ENCODE data around the gene CSMD2.

The CSMD2 gene

DNA sequence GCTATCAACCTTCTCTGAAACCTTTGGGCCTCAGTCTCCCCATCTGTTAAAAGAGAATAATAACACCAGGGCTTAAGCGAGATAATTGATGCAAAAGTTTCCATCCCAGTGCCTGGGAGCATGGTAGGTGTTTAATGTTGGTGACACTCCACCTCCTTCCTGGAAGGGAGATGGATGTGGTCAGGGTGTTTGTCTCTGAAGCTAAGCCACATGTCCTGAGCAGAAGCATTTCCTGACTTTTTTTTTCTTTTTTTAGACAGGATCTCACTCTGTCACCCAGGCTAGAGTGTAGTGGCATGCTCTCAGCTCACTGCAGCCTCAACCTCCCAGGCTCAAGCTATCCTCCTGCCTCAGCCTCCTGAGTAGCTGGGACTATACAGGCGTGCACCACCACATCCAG is 373.8 kb downstream of the CSMD2 start:
- DNase-seq: no peak

DNA sequence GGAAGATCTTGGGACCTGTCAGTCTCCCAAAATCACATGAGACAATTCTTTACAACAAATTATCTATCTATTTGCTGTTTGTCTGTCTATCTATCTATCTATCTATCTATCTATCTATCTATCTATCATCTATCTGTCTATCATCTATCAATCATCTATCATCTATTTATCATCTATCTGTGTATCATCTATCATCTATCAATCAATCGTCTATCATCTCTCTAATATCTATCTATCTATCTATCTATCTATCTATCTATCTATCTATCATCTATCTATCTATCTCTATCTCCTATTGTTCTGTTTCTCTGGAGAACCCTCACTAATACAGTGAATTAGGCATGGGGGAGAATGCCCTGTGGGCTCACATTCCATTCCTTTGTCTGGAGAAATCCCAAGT is 374.5 kb downstream of the CSMD2 start:
- DNase-seq: no peak

DNA sequence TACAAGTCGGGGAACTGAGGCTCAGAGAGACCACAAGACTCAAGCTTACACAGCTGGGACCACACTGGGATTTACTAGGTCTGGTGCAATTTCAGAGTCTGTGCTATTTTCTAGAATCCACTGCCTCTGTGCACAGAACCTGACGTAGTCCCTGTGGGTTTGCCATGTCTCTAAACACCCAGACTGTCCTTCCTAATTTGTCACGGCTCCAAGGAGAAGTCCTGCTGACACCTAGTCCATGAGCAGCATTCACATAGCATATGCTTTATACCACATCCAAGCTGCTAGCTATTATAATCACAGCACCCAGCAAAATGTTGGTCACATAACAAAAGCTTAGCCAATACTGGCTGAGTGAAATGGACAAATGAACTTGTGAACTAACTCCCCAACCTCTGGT is 380.2 kb downstream of the CSMD2 start:
- DNase-seq: no peak

DNA sequence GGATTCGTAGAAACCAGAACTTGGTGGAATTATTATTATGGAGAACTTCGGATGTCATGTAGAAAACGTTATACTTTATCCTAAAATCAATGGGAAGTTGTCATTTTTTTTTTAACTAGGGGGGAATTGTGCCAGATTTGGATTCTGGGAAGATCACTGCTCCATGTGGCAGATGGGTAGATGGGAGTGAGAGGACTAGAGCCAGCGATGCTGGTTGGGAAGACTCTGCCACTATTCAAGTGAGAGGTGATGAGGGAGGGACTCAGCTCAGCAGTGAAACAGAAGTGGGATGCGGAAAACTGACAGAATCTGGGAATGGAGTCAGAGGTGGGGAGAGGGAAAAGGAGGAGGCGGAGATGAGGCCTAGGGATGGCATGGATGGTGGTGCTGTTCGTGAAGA is 382.3 kb downstream of the CSMD2 start:
- no peak for DNase-seq

DNA sequence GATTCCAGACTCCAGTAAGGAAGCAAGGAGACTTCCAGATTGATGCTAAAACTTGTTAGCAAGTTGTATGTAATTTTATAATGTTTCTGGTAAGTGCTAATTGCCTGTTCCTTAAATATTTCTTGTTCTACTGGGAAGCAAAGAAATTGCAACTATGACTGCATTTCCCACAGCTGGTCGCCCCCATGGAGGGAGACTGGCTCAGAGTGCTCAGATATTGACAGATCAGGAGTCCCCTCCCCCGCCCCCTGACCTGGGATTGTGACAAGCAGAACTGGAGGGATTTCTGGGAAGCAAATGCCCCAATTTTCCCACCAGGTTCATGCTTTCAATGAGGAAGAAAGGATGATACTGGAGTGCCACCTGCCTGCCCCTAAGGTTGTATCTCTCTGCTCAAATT is 383.4 kb downstream of the CSMD2 start:
- DNase-seq: no peak

DNA sequence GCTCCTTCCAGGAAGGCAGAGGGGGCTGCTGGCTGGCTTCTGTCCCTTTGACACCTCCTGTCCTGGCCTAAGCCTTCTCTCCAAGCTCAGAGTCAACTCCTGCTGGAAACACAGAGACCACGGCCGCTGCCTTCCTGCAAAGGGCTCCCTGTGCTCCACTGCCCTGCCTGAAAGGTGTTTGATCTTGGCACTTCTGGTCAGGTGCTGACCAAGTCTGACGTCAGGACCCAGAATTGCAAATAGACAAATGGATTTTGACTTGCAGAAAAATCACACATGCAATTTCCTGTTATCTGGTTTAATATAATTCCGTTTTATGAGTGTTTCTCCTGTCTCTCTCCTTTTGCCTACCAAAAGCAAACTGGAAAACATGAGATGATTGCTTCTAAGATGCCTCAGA is 387.7 kb downstream of the CSMD2 start:
- DNase-seq: no peak

DNA sequence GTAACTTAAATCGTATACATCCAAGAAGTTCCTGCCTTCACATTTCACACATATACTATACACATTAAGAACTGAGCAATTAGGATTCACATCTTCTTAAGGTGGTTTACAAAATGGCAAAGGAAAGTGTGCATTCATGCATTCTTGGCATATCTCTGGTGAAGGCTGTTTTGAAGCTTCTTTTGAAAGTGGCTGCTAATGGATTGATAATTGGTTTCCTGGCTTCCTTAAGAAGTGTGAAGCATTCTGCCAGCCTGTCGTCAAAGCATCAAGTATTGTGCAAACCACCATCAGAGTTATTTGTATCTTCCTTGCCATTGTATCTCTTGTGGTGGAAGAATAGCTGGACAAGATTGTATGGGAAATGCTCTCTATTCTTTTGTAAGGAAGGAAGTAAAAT is 396.2 kb downstream of the CSMD2 start:
- DNase-seq: no peak

DNA sequence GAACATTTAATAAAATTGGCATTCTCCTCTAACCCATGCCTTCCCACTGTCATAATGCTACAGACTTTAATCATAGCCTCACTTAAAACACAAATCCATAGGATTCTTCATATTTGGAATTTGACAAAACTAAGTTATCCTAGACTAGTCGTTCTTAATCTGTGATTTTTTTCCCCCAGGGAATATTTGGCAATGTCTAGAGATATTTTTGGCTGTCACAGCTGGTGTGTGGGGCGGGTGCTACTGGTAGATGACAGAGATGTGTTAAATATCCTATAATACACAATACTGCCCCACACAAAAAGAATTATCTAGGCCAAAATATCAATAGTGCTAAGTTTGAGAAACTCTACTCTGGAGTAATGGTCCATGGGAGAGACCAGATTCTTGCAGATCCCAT is 396.9 kb downstream of the CSMD2 start:
- no peak for DNase-seq

DNA sequence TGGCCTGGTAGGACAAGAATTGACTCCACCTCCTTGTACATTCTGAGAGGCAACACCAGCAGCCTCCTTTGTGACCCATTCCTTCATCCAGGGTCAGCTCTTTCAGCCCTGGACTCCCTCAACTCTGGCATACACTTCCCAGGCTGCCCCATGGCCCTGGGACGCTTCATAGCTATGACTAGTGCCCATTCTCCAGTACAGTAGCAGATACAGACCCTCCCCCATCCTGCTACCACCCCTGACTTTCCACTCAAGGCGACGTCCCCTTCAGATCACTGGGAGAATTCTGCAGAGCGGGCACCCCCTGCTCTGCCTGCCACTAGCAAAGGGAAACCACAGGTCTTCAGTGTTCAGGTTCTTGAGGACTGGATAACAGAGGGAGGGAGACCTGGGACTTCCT is 400.9 kb downstream of the CSMD2 start:
- no peak for DNase-seq

DNA sequence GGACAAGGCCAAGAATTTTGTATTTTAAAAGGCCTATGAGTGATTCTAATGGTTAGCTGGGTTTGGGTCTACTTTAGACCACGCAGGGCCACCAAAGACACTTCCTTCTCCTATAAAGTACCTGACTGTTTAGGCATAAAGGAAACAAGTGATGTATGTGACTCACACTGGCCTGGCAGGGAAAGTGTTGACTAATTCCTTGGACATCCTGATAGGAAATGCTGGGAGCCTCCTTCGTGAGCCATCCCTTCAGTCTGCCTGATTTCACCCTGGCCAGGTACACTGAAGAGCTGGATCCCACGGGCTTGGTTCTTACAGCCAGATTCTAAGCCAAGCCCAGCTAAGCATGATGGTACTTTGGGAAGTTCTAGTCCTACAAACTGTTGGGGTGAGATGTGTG is 401.6 kb downstream of the CSMD2 start:
- no peak for DNase-seq

DNA sequence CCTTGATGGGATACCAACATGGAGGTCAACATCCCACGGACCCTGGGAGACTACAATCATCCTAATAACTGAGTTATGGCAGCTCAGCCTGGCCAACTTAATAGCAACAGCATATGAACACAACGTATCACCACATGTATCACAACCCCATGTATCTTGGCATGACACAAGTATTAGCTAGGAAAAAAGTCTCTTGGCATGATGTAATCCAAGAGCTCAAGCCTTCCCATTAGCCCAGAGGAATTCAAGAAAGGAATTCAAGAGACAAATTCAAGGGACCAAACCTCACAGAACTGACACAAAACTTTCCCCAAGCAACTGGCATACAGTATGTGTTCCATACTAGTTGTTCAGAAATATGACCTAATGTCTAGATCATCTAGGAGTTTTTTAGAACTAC is 402.1 kb downstream of the CSMD2 start:
- DNase-seq: no peak

DNA sequence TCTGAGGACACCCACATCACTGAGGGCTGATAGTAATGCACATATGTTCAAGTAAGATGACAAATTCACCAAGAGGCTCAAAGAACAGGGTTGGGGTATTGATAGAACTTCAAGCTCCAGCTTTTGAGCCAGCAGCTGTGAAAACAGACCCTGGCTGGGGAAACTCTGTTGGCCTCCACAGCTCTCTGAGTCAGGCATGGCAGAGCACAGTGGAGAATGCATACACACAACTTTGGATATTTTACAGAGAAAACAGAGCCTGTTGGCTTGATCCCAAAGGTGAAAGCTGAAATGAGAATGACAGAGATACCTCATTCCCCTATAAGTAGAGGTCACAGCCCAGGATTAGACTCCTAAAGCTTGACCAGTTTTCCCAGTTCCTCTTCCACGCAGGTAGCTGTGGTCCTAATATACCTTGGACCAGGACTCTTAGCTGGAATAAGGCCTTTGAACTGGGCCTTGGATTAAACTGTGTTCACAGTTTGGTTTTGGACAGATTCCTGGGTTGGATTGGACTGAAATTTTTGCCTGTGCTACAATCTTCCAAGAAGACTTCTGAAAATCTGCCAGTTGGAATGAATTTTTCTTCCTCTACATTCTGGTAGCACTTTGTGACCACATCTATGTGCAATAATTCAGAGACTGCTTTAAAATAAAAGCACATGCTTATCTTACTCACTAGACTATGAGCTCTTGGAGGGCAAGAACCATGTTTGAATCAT is 402.8 kb downstream of the CSMD2 start:
- no peak for DNase-seq

DNA sequence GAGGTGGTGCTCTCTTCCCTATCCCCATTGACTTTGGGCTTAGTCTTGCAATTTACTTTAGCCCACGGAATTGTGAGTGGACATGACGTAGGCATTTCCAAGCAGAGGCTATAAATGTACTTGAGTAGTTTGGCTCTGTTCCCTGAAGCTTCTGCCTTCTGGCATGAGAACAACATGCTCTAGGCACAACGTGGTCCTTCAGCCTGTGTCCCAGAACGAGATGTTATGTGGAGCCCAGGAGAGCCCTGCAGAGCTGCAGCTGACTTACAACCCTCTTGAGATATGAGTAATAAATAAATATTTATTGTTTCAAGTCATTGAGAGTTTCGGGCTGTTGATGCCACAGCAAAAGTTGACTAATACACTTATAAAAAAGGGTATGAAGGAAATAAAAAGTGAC is 406.3 kb downstream of the CSMD2 start:
- no peak for DNase-seq

DNA sequence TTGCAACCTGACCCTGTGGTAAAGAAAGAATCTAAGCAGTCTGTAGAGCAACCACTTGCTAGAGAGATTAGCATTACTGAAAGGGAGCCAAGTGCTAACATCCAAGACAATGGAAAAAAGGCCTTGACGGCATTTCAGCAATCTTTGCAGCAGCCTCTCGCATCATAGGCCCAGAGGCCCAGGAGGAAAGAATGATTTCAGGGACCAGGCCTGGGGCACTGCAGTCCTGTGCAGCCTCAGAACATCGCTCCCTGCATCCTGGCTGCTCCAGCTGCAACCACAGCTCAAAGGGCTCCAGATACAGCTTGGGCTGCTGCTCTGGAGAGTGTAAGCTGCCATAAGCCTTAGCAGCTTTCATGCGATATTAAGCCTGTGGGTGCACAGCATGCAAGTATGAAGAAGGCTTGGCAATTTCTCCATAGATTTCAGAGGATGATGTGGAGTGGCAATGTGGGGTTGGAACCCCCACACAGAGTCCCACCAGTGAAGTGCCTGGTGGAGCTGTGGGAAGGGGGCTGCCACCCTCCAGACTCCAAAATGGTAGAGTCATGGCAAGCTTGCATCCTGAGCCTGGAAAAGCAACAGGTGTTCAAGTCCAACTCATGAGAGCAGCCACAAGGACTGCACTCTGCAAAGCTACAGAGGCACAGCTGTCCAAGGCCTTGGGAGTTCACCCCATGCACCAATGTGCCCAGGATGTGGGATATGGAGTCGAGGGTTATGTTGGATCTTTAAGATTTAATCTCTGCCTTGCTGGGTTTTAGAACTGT is 411.8 kb downstream of the CSMD2 start:
- no peak for DNase-seq

DNA sequence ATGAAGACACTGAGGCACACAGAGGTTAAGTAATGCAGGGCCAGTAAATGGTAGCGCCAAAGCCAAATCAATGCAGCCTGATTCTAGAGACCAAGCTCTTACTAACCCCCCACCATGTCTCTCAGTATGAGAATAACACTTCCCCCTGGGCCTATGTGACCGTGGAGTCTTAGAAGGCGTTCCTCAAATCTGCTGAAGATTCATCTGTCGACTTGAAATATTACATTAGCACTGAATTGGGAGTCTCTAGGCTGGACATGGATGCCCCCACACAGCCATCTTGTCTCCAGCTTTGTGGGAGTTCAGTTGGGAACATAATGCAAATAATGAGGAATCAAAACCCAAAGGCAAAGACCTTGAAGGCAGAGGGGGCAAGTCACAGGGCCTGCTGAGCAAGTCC is 419.1 kb downstream of the CSMD2 start:
- DNase-seq: no peak

DNA sequence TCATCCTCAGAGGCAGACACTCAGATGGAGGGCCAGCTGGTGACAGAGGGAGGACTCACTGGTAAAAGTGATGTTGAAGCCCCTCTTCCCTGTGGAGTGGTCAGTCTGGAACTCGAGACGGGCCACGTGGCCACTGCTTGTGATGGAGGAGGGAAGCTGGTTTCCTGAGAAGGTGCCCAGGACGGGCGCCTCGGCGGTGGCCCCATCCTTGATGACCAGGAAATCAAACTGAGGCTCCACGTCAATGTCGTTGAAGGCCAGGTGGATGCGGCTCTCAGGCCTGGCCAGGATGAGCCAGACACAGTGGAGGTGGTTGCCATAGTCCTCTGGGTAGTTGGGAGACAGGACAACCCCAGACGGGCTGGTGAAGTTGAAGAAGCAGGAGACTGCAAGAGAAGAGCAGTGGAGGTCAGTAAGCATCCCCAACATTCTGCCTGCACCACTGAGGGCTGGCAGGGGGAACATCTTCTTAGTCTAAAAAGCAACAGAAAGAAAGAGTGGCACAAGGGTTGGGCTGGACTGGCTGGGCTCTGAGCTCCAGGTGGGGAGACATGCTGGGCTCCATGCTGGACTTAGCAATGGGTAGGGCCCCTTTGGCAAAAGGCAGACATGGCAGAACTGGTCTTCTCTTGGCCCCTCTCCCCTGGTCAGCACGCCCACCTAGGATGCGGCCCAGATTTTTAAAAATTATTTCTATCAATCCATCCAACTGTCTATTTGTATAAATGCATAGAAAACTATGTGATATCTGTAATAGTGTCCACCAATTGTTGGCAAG is 421.6 kb downstream of the CSMD2 start:
- no peak for DNase-seq

DNA sequence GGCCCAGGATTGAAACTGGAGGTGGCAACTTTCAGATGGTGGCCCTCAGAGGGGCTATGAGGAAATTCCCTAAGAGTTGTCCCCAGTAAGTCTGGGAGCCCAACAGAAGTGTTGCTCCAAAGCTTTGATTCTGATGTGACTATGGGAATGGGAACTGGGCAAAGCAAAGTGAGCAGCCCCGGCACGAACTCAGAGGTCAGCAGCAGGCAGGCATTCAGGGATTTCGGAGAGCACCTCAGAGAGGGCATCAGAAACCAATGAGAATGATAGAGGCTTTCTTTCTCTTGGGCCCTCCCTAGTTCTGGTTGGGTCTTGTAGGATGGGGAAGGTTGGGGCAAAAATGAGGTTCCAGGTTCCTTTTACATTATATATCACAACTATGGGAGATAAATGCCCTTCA is 422.4 kb downstream of the CSMD2 start:
- no peak for DNase-seq

DNA sequence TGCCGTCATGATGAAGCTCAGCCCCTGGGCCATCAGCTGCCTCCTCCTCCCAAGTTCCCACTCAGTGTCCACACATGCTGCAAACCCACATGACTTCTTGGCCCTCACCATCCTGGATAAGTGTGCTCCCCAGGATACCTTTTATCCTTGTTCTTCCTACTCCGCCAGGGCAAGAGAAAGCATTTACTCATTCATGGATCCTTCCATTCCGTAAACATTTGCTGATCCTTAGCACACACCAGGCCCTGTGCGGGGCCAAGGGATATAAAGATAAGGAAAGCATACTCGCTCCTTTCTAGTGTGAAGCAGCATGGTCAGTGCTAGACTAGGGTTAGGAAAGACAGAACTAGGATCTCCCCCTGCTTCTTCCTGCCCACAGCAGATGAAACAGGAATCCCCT is 423.3 kb downstream of the CSMD2 start:
- no peak for DNase-seq

DNA sequence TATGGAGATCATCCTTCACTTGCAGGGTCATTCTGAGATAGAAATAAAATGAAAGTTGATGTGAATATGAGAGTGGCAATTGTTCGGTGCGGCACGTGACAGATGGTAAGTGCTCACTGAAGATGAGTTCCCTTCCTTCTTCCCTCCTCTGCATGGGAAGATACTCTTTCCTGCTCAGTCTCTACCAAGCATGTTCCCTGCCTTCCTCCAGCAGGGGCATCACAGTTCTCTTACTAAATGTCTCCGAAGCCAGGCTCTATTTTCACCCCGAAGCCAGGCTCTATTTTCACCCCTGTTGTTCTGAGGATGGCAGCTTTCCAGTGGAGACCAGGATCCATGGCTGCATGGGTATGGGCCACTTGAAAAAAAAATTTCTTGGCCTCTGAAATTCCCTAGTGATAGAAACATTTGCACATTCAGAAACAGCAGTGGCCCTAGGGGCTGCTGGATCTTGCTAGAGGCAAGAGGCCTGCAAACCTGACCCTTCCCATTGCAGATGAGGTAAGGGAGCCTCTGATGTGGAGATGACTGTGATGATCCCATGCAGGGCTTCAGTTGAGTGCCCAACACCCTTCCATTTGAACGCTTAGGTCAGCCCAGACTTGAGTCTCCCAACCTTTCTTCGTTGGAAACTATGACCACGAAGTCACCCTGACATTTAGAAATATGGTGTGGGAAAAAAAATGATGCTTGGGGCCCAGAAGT is 424.8 kb downstream of the CSMD2 start:
- no peak for DNase-seq

DNA sequence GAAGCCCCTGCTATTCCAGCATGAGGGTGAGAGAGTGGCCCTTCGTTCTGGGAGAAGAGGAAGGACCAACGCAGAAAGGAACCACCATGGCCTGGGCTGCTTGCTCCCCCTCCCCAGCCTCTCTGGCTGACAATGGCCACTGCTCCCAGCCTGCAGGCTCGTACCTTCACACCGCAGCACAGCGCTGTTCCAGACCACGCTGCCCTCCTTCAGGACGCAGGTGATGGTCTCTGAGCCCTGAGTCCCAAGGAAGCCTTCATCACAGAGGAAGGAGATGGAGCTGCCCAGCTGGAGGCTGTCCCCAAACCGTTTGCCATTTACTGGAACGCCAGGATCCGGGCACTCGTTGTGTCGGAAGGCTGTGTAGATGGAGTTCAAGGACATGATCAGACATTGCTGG is 426.1 kb downstream of the CSMD2 start:
- DNase-seq: no peak

DNA sequence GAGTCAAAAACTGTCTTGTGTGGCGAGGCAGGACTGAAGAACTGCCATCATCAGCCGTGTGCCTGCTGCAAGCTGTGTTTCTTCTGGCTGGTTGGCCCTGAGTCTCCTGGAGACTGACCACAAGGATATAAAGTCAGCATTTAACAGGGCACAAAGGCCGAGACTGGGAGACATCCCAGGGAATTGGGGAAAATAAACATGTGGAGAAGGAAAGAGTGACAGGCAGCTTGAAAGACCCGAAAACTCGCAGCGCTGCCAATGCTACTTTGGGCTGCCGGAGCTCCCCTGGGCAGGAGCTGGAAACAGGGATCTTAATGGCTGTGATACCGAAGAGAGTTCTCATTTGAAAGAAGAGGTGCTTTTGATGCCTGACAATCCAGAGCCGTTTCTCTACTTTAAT is 426.5 kb downstream of the CSMD2 start:
- no peak for DNase-seq

DNA sequence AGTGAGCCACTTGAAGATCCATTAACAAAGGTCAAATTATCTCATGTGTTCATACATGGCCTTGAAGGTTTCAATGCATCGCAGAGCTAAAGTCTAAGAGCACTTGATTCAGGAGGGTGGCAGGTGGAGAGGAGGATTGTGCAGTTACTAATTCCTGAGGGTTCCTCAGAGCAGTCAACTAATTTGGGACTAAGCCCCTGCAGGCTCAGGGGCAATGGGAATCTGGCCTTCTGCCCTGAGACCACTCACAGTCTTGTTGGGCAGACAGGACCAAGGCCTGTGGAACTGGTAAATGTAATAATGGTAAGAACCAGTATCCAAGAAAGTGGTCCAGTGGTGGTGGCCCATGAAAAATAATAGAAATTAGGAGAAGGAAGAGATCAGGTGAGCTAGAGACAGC is 428.5 kb downstream of the CSMD2 start:
- no peak for DNase-seq

DNA sequence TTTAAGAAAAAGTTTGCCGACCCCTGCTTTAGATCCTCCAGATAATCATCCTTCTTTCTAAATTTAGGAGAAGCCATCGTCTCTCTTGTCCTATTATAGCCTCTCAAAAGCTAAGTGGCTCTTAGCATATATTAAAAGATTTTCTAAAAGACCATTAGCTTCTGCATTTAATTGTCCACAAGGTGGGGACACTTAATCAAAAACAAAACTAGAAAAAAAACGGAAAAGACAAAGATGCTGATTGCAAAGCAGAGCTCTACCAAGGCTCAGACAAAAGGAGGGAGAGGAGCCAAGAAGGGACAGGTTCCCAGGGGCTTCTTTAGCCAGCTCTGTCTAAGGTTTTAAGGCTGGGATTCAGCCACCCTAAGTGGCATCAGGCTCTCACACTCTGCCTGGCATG is 429.4 kb downstream of the CSMD2 start:
- no peak for DNase-seq

Measured in GF-D8 (cell line).